ENCODE measurements around the gene RAPGEF5. TPM values are rescaled to one million over a fixed set of nuclear protein-coding genes. Genes with fewer than 3 reads are reported as not detected.

RAPGEF5 gene
- total RNA-seq, 2 experiments from 2014 or later = 0.66 to 0.99 TPM

GRCh38 chr7:22390516-22390915, 33.6 kb upstream of the RAPGEF5 start:
- H3K36me3 Mint-ChIP-seq = no peaks in the 10 kb centered on the region
- CTCF ChIA-PET = no interaction called here
- DNase-seq (no peak), ATAC-seq (no peak)
- H3K27me3 Mint-ChIP-seq = peaks cover 10% of the 10 kb centered on the region
- H3K4me3 Mint-ChIP-seq = no peak overlapping the region
- H3K9me3 Mint-ChIP-seq (ENCODE audit: low read depth) = no peaks in the 10 kb centered on the region
- H3K4me1 Mint-ChIP-seq = peaks cover 5% of the 10 kb centered on the region
- no peak overlapping the region for H3K27ac Mint-ChIP-seq

GRCh38 chr7:22389892-22390291, 32.9 kb upstream of the RAPGEF5 start:
- Mint-ChIP-seq H3K4me3 (no peak overlapping the region), H3K9me3 (ENCODE audit: low read depth) (no peaks in the 10 kb centered on the region), H3K27ac (no peak overlapping the region), H3K36me3 (no peaks in the 10 kb centered on the region), H3K4me1 (peaks cover 5% of the 10 kb centered on the region), H3K27me3 (peaks cover 16% of the 10 kb centered on the region)
- CTCF ChIA-PET = no interaction called here
- DNase-seq (no peak), ATAC-seq (no peak)

- Mint-ChIP-seq H3K9me3 (ENCODE audit: low read depth) (no peaks in the 10 kb centered on the region), H3K27me3 (peaks cover 23% of the 10 kb centered on the region), H3K4me1 (peaks cover 5% of the 10 kb centered on the region), H3K36me3 (no peaks in the 10 kb centered on the region), H3K4me3 (no peak overlapping the region), H3K27ac (no peak overlapping the region)
- ATAC-seq (no peak), DNase-seq (no peak)
- CTCF ChIA-PET = no interaction called here
These were observed 30.6 kb upstream of the RAPGEF5 start for GRCh38 chr7:22387583-22387982.

GRCh38 chr7:22386865-22387264, 29.9 kb upstream of the RAPGEF5 start:
- DNase-seq (no peak), ATAC-seq (no peak)
- Mint-ChIP-seq H3K36me3 (no peaks in the 10 kb centered on the region), H3K9me3 (ENCODE audit: low read depth) (no peaks in the 10 kb centered on the region), H3K27ac (no peak overlapping the region), H3K4me3 (no peak overlapping the region), H3K4me1 (peaks cover 5% of the 10 kb centered on the region), H3K27me3 (peaks cover 24% of the 10 kb centered on the region)
- CTCF ChIA-PET = no interaction called here

GRCh38 chr7:22386206-22386858, 29.4 kb upstream of the RAPGEF5 start:
- Mint-ChIP-seq H3K4me3 (no peak overlapping the region), H3K27me3 (peaks cover 27% of the 10 kb centered on the region), H3K4me1 (peaks cover 5% of the 10 kb centered on the region), H3K27ac (no peak overlapping the region), H3K36me3 (no peaks in the 10 kb centered on the region), H3K9me3 (ENCODE audit: low read depth) (no peaks in the 10 kb centered on the region)
- ATAC-seq = no peak
- CTCF ChIA-PET = no interaction called here
- DNase-seq = no peak

- peaks cover under 1% of the 10 kb centered on the region for H3K4me1 Mint-ChIP-seq
- CTCF ChIA-PET = no interaction called here
- H3K9me3 Mint-ChIP-seq (ENCODE audit: low read depth) = no peaks in the 10 kb centered on the region
- no peaks in the 10 kb centered on the region for H3K36me3 Mint-ChIP-seq
- ATAC-seq (no peak), DNase-seq (no peak)
- H3K4me3 Mint-ChIP-seq = no peak overlapping the region
- peaks cover 34% of the 10 kb centered on the region for H3K27me3 Mint-ChIP-seq
- no peak overlapping the region for H3K27ac Mint-ChIP-seq
These were observed 28.4 kb upstream of the RAPGEF5 start for GRCh38 chr7:22385326-22385725.

- H3K4me3 Mint-ChIP-seq = no peak overlapping the region
- ATAC-seq = no peak
- H3K27me3 Mint-ChIP-seq = peaks cover 36% of the 10 kb centered on the region
- H3K36me3 Mint-ChIP-seq = no peaks in the 10 kb centered on the region
- CTCF ChIA-PET = no interaction called here
- no peak overlapping the region for H3K27ac Mint-ChIP-seq
- DNase-seq = no peak
- H3K9me3 Mint-ChIP-seq (ENCODE audit: low read depth) = no peaks in the 10 kb centered on the region
- no peaks in the 10 kb centered on the region for H3K4me1 Mint-ChIP-seq
These were observed 23.4 kb upstream of the RAPGEF5 start for GRCh38 chr7:22380333-22380732.

- peaks cover 27% of the 10 kb centered on the region for H3K27me3 Mint-ChIP-seq
- no peaks in the 10 kb centered on the region for H3K4me1 Mint-ChIP-seq
- no peaks in the 10 kb centered on the region for H3K36me3 Mint-ChIP-seq
- no peak overlapping the region for H3K27ac Mint-ChIP-seq
- no peak overlapping the region for H3K4me3 Mint-ChIP-seq
- ATAC-seq (no peak), DNase-seq (no peak)
- H3K9me3 Mint-ChIP-seq (ENCODE audit: low read depth) = no peaks in the 10 kb centered on the region
- CTCF ChIA-PET = no interaction called here
These were observed 21.4 kb upstream of the RAPGEF5 start for GRCh38 chr7:22378199-22378980.

GRCh38 chr7:22377703-22378102, 20.7 kb upstream of the RAPGEF5 start:
- ATAC-seq = no peak
- no peak overlapping the region for H3K4me3 Mint-ChIP-seq

GRCh38 chr7:22375359-22376048, 18.6 kb upstream of the RAPGEF5 start:
- CTCF ChIA-PET = no interaction called here
- Mint-ChIP-seq H3K4me1 (peaks cover 10% of the 10 kb centered on the region), H3K27me3 (peaks cover 16% of the 10 kb centered on the region), H3K36me3 (no peaks in the 10 kb centered on the region), H3K27ac (no peak overlapping the region), H3K4me3 (no peak overlapping the region), H3K9me3 (ENCODE audit: low read depth) (no peaks in the 10 kb centered on the region)
- ATAC-seq = no peak
- no peak for DNase-seq

More at GRCh38 chr7:22377703-22378102, 20.7 kb upstream of the RAPGEF5 start:
- H3K4me1 Mint-ChIP-seq = no peaks in the 10 kb centered on the region
- no peak for DNase-seq
- no peaks in the 10 kb centered on the region for H3K9me3 Mint-ChIP-seq (ENCODE audit: low read depth)
- H3K27me3 Mint-ChIP-seq = peaks cover 23% of the 10 kb centered on the region
- no peaks in the 10 kb centered on the region for H3K36me3 Mint-ChIP-seq
- CTCF ChIA-PET = no interaction called here
- H3K27ac Mint-ChIP-seq = no peak overlapping the region

GRCh38 chr7:22373911-22374310, 17.0 kb upstream of the RAPGEF5 start:
- H3K36me3 Mint-ChIP-seq = no peaks in the 10 kb centered on the region
- ATAC-seq (no peak), DNase-seq (no peak)
- no peak overlapping the region for H3K4me3 Mint-ChIP-seq
- CTCF ChIA-PET = no interaction called here
- no peaks in the 10 kb centered on the region for H3K9me3 Mint-ChIP-seq (ENCODE audit: low read depth)
- H3K27ac Mint-ChIP-seq = no peak overlapping the region
- peaks cover 12% of the 10 kb centered on the region for H3K4me1 Mint-ChIP-seq
- H3K27me3 Mint-ChIP-seq = peaks cover 19% of the 10 kb centered on the region

GRCh38 chr7:22373388-22373787, 16.4 kb upstream of the RAPGEF5 start:
- DNase-seq (no peak), ATAC-seq (no peak)
- CTCF ChIA-PET = no interaction called here
- no peaks in the 10 kb centered on the region for H3K9me3 Mint-ChIP-seq (ENCODE audit: low read depth)
- no peak overlapping the region for H3K4me3 Mint-ChIP-seq
- H3K4me1 Mint-ChIP-seq = peaks cover 12% of the 10 kb centered on the region
- H3K27ac Mint-ChIP-seq = no peak overlapping the region
- no peaks in the 10 kb centered on the region for H3K36me3 Mint-ChIP-seq
- peaks cover 24% of the 10 kb centered on the region for H3K27me3 Mint-ChIP-seq

GRCh38 chr7:22372863-22373262, 15.9 kb upstream of the RAPGEF5 start:
- no peak overlapping the region for H3K27ac Mint-ChIP-seq
- ATAC-seq = no peak
- no peak overlapping the region for H3K4me3 Mint-ChIP-seq
- peaks cover 26% of the 10 kb centered on the region for H3K27me3 Mint-ChIP-seq
- peaks cover 12% of the 10 kb centered on the region for H3K4me1 Mint-ChIP-seq
- CTCF ChIA-PET = no interaction called here
- DNase-seq = no peak
- H3K36me3 Mint-ChIP-seq = no peaks in the 10 kb centered on the region
- H3K9me3 Mint-ChIP-seq (ENCODE audit: low read depth) = no peaks in the 10 kb centered on the region

- CTCF ChIA-PET = interaction anchor here (1.3 kb wide), 1 partner anchor 10 kb away, joined by 3 read pairs; no protein-coding TSS in a partner anchor
These were observed 14.9 kb upstream of the RAPGEF5 start for GRCh38 chr7:22371878-22372277.

More at GRCh38 chr7:22371878-22372277, 14.9 kb upstream of the RAPGEF5 start:
- Mint-ChIP-seq H3K27me3 (peaks cover 25% of the 10 kb centered on the region), H3K9me3 (ENCODE audit: low read depth) (no peaks in the 10 kb centered on the region), H3K4me3 (no peak overlapping the region), H3K4me1 (peaks cover 12% of the 10 kb centered on the region), H3K27ac (no peak overlapping the region), H3K36me3 (no peaks in the 10 kb centered on the region)
- DNase-seq (no peak), ATAC-seq (no peak)

Measured in activated CD8-positive, alpha-beta memory T cell treated with anti-CD3 and anti-CD28 coated beads, Interleukin-2, amount 10 ng/mL, durations not matched to agents 7 days and 5 days (primary cell).